Posterior cingulate gyrus (tissue), 11 donors: ENCODE results near the gene SCGB2B2.
A peak's percentile ranks its signal among the peaks of the same experiment; 100 is the strongest.
"Not testable (repeated sequence)": the region's sequence is repeated elsewhere in the genome, so short reads cannot be mapped to it uniquely, and the experiment has no call there.

Source experiments
- DNase-seq, 10 donors: peaks; one replicate each; pipeline versions ENCODE4 v3.0.0 to v3.0.0-alpha.2; 2020 to 2021; ENCODE audit warnings: mixed read lengths in 3 of 10
- intact Hi-C: fragments of 100-400 bp; cut with DNase I; formaldehyde crosslinking; loops from one replicate; pipeline ENCODE4 v1.15.1; 2023

Gene SCGB2B2, protein sequence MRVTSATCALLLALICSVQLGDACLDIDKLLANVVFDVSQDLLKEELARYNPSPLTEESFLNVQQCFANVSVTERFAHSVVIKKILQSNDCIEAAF

DNA sequence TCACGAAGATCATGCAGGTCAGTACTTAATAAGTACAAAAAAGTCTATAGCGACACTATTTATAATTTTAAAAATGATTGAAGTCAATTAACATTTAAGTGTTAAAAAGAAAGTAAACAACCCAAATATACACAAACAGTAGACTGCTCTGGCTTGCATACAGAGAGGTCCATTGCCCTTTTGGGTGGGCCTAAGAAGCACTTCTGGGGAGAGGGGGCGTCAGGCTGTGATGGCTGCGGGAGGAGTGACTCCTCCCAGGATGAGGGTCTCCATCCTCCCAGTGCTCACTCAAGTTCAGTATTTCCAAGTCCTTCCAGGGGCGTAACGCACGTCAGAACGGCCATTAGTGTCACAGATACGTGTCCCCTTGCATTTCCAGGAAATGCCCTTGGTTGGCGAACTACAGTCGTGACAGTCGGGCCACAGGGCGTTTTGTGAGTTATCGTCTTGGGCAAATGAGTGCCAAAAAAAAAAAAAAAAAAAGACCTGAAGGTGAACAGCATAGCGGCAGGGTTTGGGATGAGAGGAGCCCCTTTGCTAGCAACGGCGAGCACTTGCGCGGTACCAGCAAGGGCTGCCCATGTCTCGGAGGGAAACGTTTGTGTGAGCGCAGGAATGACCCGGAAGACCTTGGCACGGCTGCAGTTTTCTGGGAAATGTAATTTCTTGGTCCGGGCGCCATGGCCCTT lies at the start of gene SCGB2B2:
TSS of gene SCGB2B2 (minus strand) at position 463 of the 689 bp plus-strand sequence. CDS start 82,596 bp downstream, outside the sequence.
- DNase-seq = peak in 8 of 10 donors; percentile 81 to 97 (median 86)
- intact Hi-C loops = loop anchor here (1.0 to 2.0 kb wide), 2 partner anchors 57 to 96 kb away; partner anchors contain the start of genes ZNF181 and ZNF599

DNA sequence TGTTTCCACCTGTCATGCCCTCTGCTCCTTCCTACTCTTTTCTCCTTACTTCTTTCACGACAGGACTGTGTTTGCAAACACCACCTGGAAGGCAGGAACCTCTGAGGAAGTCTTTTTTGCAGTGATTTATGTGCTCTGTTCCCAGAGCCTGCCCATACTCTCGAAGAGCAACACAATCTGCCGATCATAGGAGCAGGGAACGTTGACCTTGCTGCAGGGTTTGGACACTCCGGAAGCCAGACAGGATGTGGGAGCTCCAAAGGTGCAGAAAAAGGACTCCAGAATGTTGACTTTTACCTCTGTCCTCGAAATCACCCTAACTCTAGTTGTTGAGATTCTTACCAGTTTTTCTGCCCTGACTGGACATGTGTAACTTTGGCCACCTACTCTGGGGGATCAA lies 48.4 kb upstream of the SCGB2B2 start:
- no peak for DNase-seq
- intact Hi-C loops = no loop called here

DNA sequence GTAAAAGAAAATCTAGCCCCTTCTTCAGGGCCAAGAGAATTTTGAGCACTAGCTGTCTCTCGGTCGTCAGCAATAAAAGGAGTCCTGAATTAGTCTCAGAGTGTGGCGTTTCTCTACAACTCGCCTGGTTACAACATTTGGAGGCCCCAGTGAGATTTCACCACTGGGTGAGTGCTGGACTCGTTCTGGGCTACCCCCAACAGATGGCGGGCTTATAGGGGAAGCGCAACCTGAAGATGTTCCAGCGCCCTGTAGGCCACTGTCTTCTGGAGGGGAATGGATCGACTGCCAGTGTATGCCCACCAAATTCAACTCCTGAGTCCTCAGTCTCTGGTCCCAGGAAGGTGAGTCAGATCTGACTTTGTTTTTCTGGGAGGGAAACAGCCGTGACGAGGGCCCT lies 45.4 kb upstream of the SCGB2B2 start:
- intact Hi-C loops = no loop called here
- no peak for DNase-seq

DNA sequence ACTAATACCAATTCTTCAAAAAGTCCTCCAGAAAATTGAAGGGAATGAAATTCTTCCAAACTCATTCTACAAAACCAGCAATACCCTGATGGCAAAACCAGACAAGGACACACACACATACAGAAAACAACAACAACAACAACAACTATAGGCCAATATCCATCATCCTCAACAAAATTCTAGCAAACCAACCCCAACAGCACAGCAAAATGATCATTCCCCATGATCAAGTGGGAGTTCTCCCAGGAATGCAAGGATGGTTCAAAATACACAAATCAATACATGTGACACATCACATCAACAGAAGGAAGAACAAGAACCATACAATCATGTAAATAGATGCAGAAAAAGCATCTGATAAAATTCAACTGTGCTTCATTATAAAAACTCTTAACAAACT lies 38.4 kb upstream of the SCGB2B2 start:
- intact Hi-C loops = loop anchor here (10.0 kb wide), 1 partner anchor 941 kb away; no protein-coding TSS in a partner anchor
- DNase-seq = no peak

DNA sequence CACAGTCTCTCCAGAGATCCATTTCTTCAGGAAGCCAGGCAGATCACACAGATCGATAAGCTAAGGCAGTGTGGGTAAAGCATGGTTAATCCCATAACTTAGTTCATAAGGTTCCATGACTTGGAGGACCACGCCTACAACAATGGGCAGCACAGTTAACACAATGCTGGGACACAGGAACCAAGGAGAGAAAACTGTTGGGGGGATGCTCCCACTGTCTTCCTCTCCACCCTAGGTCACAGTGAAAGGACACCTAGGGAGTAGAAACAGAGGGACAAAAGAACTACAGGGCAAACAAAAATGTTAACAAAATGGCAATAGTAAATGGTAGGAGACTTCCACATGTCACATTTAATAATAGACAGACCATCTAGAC lies 36.3 kb upstream of the SCGB2B2 start:
- intact Hi-C loops = loop anchor here (2.0 to 10.0 kb wide), 2 partner anchors 156 to 938 kb away; no protein-coding TSS in a partner anchor
- DNase-seq = no peak

DNA sequence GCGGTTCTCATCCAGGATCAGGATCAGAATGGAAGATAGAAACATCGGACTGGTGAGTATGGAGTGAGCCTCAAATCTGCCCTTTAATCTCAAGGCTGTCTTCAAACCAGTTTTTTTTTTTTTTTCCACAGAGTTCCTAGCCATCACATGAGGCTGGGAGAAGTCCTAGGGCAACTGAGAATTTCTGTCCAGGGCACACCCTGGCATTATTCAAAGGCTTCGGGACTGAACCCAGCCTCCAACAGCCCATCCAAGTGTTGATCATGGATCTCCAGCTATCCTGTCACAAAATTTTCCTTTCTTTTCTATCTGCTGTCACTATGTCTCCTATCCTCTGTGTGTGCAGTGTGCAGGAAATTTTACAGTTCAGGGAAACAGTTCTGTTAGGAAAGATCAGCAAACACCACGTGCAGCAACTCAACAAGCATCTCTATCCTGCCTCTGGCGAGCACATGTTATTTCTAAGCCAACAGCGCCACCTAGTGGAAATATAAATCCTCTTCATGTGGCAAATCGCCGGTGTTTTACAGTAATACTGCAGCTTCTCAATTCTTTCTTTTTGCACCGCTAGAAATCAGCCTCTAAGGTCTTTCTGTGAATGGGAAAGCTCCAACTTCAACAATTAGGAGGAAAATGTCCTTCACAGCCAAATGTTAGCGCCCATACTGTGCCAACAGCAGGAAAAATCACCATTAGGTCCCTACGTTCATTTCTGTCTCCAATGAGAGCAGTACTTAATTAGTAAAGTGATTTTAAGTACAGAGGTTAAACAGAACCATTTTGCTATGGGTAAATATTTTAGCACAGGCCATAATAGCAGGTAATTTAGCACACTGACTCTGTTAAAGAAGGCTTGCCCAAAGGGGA lies 35.7 kb upstream of the SCGB2B2 start:
- intact Hi-C loops = loop anchor here (1.0 to 10.0 kb wide), 4 partner anchors 73 to 938 kb away; no protein-coding TSS in a partner anchor
- peak in 4 of 10 donors; percentile 18 to 50 (median 33) for DNase-seq

DNA sequence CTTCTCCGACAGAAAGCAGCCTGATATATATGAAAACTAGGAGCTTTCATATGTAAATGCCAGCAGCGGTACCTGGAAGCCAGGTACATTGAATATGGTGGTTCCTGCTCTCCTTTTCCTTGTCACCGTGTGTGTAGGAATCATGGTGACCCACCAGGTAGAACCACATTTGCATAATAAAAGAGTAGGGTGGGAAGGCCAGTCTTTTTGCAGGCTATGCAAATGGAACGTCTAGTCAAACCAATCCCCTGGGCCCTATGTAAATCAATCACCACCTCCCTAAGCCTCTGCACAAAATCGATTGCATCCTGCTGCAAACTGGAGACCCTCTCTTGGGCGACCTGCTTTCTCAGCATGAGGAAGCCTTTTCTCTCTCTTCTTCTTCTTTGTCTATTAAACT lies 34.9 kb upstream of the SCGB2B2 start:
- no peak for DNase-seq
- intact Hi-C loops = loop anchor here (1.0 to 10.0 kb wide), 4 partner anchors 73 to 937 kb away; no protein-coding TSS in a partner anchor

DNA sequence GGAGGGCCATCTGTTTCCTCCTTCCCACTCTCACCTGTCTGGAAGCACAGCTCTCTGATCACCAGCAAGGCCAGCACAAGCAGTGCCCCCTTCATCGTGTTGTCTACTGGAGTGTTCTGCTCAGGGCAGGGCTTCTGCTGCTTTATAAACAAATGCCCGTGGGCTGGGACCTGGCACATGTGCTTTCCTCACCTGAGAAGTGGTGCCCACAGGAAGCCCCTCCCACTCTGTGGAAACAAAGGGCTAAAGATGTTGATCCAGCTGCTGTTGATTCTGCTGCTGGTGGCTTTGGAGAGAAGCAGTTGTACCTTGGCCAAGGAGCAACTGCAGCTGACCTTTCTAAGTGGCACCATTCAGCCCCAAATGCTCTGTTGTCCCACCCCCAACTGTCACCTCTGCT lies 30.7 kb upstream of the SCGB2B2 start:
- no peak for DNase-seq
- intact Hi-C loops = no loop called here

DNA sequence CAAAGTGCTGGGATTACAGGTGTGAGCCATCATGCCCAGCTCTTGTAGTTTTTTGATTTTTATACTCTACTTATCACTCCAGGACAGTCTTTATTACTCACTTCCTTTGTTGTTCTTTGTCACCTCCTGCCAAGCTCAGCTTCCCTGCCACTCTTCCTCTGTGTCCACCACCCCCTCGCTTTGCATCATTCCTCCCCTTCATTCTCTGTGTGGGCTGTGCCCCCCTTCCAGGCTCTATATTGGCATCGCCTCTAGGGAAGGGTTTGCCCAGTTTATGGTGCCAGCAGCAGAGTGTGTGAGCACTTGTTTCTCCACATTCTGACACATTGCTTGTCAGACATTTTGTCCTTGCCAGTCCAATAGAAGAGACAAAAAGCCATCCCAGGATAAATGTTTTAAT lies 15.6 kb upstream of the SCGB2B2 start:
- intact Hi-C loops = no loop called here
- DNase-seq = no peak

DNA sequence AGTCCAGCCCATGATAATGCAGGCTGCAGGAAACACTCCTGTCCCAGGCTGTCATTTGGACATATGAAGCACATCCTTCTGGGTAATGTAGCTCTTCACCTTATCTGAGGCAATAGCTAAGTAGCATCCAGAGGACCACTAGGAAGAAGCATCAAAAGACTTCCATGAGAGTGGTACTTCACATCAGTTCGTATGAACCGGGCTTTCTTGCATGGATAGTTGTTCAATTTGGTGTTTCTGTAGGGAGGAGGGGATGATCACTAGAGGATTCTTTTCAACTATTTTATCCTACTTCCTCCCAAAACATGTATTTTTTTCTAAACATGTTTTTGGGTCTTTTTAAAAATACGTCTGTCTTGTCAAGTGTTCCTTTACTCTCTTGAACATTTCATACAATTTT lies 13.4 kb upstream of the SCGB2B2 start:
- intact Hi-C loops = no loop called here
- no peak for DNase-seq

DNA sequence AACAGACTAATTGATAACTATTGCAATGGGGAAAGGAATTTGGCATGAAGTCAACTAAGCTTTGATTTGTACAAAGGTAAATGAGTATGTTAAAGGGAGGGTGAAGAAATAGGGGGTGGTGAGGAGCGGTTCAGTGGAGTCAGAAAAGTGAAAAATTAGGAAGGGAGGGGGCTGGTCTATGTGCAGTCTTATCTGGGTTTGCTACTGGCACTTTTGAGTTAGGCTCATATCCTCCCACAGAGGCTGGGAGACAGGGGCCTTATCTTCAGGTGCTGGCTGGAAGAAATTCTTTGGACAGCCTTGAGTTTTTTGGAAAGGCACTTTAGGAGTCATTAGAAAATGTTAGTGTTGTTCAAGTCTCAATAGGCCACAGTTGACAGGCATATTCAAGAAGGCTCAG lies 11.6 kb upstream of the SCGB2B2 start:
- no peak for DNase-seq
- intact Hi-C loops = no loop called here

DNA sequence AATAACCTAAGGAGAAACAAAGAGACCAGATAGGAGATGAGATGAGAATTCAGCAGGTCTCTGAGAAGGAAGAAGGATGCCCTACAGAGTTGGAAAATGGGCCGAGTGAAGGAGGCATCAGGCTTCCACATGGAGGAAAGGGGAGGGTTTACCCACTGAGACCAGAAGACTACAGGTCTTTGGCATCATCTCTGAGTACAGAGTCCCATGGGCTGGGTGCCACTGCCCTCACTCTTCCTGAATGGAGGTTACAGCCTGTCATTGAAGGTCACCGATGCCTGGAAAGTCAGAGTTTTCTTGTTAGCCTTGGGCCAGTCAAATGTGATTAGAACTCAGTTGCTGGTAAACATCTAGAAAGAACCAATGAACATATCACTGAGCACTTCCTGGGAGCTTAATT lies 10.4 kb upstream of the SCGB2B2 start:
- DNase-seq = no peak
- intact Hi-C loops = no loop called here

DNA sequence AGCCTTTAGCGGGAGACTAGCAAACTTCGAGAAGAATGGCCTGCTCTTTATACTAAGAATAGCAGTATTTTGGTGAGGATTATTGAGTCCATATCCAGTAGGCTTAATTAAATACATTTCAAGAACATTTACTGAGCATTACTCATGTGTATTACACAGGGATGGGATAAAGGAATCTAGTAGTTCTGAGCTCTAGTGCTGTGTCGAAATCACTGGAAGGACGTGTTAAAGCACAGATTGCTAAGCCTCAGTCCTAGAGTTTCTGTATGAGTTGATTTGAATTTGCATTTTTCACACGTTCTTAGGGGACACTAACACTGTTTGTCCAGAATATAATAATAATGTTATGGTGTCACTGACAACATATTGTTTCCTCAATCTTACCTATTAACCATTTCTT lies 9.5 kb upstream of the SCGB2B2 start:
- DNase-seq = no peak
- intact Hi-C loops = no loop called here

DNA sequence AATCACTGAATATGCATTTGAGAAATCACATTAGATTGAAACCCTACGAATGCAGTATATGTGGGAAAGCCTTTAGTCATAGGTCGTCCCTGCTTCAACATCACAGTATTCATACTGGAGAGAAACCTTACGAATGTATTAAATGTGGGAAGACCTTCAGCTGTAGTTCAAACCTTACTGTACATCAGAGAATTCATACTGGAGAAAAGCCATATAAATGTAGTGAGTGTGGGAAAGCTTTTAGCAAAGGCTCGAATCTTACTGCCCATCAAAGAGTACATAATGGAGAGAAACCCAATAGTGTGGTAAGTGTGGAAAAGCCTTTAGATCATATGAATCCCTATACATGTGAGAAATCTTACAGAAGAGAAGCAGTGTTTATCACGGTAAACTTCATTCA lies 8.3 kb upstream of the SCGB2B2 start:
- intact Hi-C loops, DNase-seq: not testable (repeated sequence)

DNA sequence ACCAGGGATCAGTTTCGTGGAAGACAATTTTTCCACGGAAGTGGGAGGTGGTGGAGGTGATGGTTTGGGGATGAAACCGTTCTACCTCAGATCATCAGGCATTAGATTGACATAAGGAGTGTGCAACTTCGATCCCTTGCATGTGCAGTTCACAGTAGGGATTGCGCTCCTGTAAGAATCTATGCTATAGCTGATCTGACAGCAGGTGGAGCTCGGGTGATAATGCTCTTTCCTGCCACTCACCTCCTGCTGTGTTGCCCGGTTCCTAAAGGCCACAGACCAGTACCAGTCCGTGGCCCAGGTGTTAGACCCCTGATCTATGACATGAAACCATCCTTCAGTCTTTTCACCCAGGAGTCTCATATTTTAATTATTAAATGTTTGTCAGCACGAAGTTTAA lies 4.5 kb upstream of the SCGB2B2 start:
- intact Hi-C loops = no loop called here
- no peak for DNase-seq

DNA sequence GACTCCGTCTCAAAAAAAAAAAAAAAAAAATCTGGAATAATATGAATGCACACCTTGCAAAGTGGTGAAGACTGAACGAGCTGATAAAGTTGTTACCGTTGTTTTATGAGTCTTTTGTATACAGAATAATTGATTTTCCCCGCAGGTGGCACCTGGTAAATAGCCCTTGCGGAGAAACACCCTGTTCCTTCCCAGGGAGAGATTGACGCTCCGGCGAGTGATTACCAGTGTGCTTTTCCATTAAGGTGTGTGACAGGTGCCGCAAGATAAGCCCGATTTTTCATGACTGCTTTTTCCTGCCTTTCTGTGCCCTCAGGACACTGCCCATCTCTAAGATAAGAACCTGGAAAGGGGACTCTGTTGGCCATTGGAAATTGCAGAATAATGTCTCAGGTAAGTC lies 1.5 kb upstream of the SCGB2B2 start:
- intact Hi-C loops = no loop called here
- DNase-seq = no peak

DNA sequence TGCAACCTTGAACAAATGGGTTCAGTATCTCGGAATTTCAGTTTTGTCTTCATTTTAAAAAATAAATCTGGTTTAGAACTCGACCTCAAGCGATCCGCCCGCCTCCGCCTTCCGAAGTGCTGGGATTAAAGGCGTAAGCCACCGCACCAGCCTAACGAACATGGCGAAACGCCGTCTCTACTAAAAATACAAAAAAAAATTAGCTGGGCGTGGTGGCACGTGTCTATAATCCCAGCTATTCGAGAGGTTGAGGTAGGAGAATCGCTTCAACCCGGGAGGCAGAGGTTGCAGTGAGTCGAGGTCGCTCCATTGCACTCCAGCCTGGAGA lies 1.1 kb upstream of the SCGB2B2 start:
- intact Hi-C loops = no loop called here
- peak in 1 of 10 donors; percentile 80 for DNase-seq

DNA sequence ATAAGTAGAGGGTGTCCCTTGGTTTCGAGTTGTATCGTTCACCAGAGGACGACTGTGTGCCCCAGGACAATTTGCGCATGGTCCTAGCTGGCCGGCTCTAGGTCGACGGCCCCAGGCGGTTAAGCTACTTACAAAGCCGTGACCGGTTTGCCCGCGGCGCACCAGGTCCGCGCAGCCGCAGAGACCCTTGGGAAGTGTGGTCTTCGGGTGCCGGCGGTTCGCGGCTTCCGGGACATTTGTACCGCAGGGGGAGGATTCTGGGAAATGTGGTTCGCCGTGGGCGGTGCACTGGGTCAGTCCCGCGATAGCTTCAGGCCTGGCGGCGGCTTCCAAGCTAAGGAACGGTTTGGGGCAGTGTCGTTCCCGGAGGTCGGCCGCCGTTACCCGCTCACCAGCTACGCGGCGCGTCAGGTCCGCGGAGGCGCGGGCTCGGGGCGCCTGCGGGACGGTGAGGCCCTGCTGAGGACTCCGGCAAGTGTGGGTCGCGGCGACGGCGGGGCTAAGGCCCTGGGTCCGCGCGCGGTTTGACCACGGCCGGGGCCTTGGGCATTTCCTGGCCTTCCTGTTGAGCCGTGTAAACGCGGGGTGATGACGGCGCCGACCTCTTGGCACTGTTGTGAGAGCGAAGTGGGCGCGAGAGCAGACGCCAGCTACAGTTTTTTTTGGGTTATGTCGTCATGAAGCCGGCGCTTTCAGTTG lies 576 bp upstream of the SCGB2B2 start, which contains the start of gene ZNF302:
TSS of gene ZNF302 (plus strand) at position 293 of the 699 bp plus-strand sequence. CDS start 1,127 bp downstream, outside the sequence.
- intact Hi-C loops = loop anchor here (1.0 to 2.0 kb wide), 2 partner anchors 57 to 95 kb away; partner anchors contain the start of genes ZNF181 and ZNF599
- DNase-seq = peak; percentile 93 to 99 (median 94)

DNA sequence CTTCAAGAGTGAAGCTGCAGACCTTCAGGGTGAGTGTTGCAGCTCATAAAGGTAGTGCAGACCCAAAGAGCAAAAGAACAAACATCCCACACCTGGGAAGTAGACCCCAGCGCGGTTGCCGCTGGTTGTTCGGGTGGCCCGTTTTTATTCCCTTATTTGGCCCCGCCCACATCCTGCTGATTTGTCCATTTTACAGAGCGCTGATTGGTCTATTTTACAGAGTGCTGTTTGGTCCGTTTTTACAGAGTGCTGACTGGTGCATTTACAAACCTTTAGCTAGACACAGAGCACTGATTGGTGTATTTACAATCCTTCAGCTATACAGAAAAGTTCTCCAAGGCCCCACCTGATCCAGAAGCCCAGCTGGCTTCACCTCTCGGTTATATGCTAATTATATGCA lies 1.0 kb downstream of the SCGB2B2 start:
- intact Hi-C loops = loop anchor here (2.0 kb wide), 1 partner anchor 97 kb away; the partner anchor contains the start of gene ZNF599
- DNase-seq = no peak

DNA sequence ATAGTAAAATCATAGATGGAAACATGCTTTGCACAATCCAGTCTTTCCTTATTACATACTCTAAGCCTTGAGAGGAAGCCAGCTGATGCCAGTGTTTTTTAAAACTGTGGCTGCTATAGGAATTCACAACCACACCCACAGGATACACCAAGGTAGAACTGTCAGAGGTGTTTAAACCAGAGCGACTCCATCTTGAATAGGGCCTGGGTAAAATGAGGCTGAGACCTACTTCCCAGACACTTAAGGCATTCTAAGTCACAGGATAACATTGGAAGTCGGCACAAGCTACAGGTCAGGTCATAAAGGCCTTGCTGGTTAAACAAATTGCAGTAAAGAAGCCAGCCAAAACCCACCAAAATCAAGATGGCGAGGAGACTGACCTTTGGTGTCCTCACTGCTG lies 1.7 kb downstream of the SCGB2B2 start:
- DNase-seq = no peak
- intact Hi-C loops = no loop called here
